IPS-20b (cell line): ENCODE measurements around the gene RXRA.

Experiments
- H3K27ac ChIP-seq: one replicate; pipeline ENCODE4 v1.5.1; 2013; ENCODE audit warnings: low read length
- H3K27me3 ChIP-seq: 2 replicates; pipeline ENCODE4 v1.6.1; 2013; ENCODE audit warnings: mild to moderate bottlenecking, low read length, inconsistent platforms; ENCODE audit not compliant: insufficient read depth
- H3K36me3 ChIP-seq: 2 replicates; pipeline ENCODE4 v1.6.1; 2013; ENCODE audit warnings: low read depth, mild to moderate bottlenecking, inconsistent platforms, low read length, moderate library complexity; ENCODE audit not compliant: insufficient read depth
- H3K4me1 ChIP-seq: 2 replicates; pipeline ENCODE4 v1.6.1; 2013; ENCODE audit warnings: mild to moderate bottlenecking, control low read depth, inconsistent platforms, low read length, moderate library complexity; ENCODE audit not compliant: insufficient read depth
- H3K4me3 ChIP-seq: 2 replicates; pipeline ENCODE4 v1.5.1; 2013; ENCODE audit warnings: mild to moderate bottlenecking, low read length, inconsistent platforms
- H3K9ac ChIP-seq: 2 replicates; pipeline ENCODE4 v1.6.1; 2013; ENCODE audit warnings: low read depth, mild to moderate bottlenecking, inconsistent platforms, low read length, moderate library complexity
- H3K9me3 ChIP-seq: 2 replicates; pipeline ENCODE4 v1.6.1; 2013; ENCODE audit warnings: mild to moderate bottlenecking, low read depth, low read length, inconsistent platforms; ENCODE audit not compliant: insufficient read depth

Gene RXRA

GRCh38 chr9:134329886-134330285, 3.6 kb downstream of the RXRA start:
- Histone ChIP-seq H3K27ac (no peak overlapping the region), H3K4me1 (peaks cover 6% of the 10 kb centered on the region), H3K9ac (no peak overlapping the region)

GRCh38 chr9:134330590-134330989, 4.3 kb downstream of the RXRA start:
- peaks cover 6% of the 10 kb centered on the region for H3K4me1 ChIP-seq
- H3K27me3 ChIP-seq, result peaks cover under 1% of the 10 kb centered on the region; the same call in 1 of the 2 replicates
- no peak overlapping the region for H3K27ac ChIP-seq
- no peaks in the 10 kb centered on the region for H3K9me3 ChIP-seq
- no peak overlapping the region for H3K9ac ChIP-seq
- no peaks in the 10 kb centered on the region for H3K36me3 ChIP-seq
- no peak overlapping the region for H3K4me3 ChIP-seq

More at GRCh38 chr9:134329886-134330285, 3.6 kb downstream of the RXRA start:
- H3K36me3 ChIP-seq, result no peaks in the 10 kb centered on the region
- no peaks in the 10 kb centered on the region for H3K9me3 ChIP-seq
- no peak overlapping the region for H3K4me3 ChIP-seq
- peaks cover 8% of the 10 kb centered on the region; the same call in 1 of the 2 replicates for H3K27me3 ChIP-seq

- no peaks in the 10 kb centered on the region for H3K36me3 ChIP-seq
- peaks cover 6% of the 10 kb centered on the region for H3K4me1 ChIP-seq
These were observed 5.2 kb downstream of the RXRA start for GRCh38 chr9:134331186-134332025.

GRCh38 chr9:134332266-134332665, 6.0 kb downstream of the RXRA start:
- H3K9me3 ChIP-seq, result no peaks in the 10 kb centered on the region
- H3K27me3 ChIP-seq, result no peaks in the 10 kb centered on the region; the same call in 1 of the 2 replicates
- H3K36me3 ChIP-seq, result no peaks in the 10 kb centered on the region
- no peak overlapping the region for H3K9ac ChIP-seq
- no peak overlapping the region for H3K4me3 ChIP-seq
- peaks cover 6% of the 10 kb centered on the region for H3K4me1 ChIP-seq
- H3K27ac ChIP-seq, result no peak overlapping the region

More at GRCh38 chr9:134331186-134332025, 5.2 kb downstream of the RXRA start:
- Histone ChIP-seq H3K27ac (no peak overlapping the region), H3K27me3 (no peaks in the 10 kb centered on the region; the same call in 1 of the 2 replicates), H3K9ac (no peak overlapping the region), H3K9me3 (no peaks in the 10 kb centered on the region), H3K4me3 (no peak overlapping the region)

- Histone ChIP-seq H3K4me3 (no peak overlapping the region), H3K27ac (no peak overlapping the region), H3K4me1 (peaks cover under 1% of the 10 kb centered on the region), H3K36me3 (no peaks in the 10 kb centered on the region), H3K9ac (no peak overlapping the region), H3K27me3 (no peaks in the 10 kb centered on the region), H3K9me3 (no peaks in the 10 kb centered on the region)
These were observed 6.6 kb downstream of the RXRA start for GRCh38 chr9:134332841-134333233.

- Histone ChIP-seq H3K27ac (no peak overlapping the region), H3K36me3 (no peaks in the 10 kb centered on the region), H3K9ac (no peak overlapping the region), H3K4me3 (no peak overlapping the region), H3K9me3 (no peaks in the 10 kb centered on the region), H3K4me1 (no peaks in the 10 kb centered on the region; the same call in none of the 2 replicates), H3K27me3 (no peaks in the 10 kb centered on the region)
These were observed 7.1 kb downstream of the RXRA start for GRCh38 chr9:134333234-134333873.

- Histone ChIP-seq H3K36me3 (no peaks in the 10 kb centered on the region), H3K9me3 (no peaks in the 10 kb centered on the region), H3K4me1 (no peaks in the 10 kb centered on the region; the same call in none of the 2 replicates), H3K27ac (no peak overlapping the region), H3K9ac (no peak overlapping the region), H3K4me3 (no peak overlapping the region), H3K27me3 (no peaks in the 10 kb centered on the region)
These were observed 7.8 kb downstream of the RXRA start for GRCh38 chr9:134333874-134334581.

GRCh38 chr9:134335061-134335460, 8.8 kb downstream of the RXRA start:
- H3K4me1 ChIP-seq, result no peaks in the 10 kb centered on the region; the same call in 1 of the 2 replicates

GRCh38 chr9:134335486-134336220, 9.4 kb downstream of the RXRA start:
- Histone ChIP-seq H3K4me1 (no peaks in the 10 kb centered on the region; the same call in 1 of the 2 replicates), H3K9me3 (no peaks in the 10 kb centered on the region), H3K36me3 (no peaks in the 10 kb centered on the region), H3K9ac (no peak overlapping the region), H3K27me3 (no peaks in the 10 kb centered on the region), H3K4me3 (no peak overlapping the region), H3K27ac (no peak overlapping the region)

More at GRCh38 chr9:134335061-134335460, 8.8 kb downstream of the RXRA start:
- no peak overlapping the region for H3K4me3 ChIP-seq
- H3K27ac ChIP-seq, result no peak overlapping the region
- H3K36me3 ChIP-seq, result no peaks in the 10 kb centered on the region
- H3K9me3 ChIP-seq, result no peaks in the 10 kb centered on the region
- no peaks in the 10 kb centered on the region for H3K27me3 ChIP-seq
- no peak overlapping the region; the same call in 1 of the 2 replicates for H3K9ac ChIP-seq

- H3K36me3 ChIP-seq, result no peaks in the 10 kb centered on the region
- H3K27ac ChIP-seq, result no peak overlapping the region
- H3K9me3 ChIP-seq, result no peaks in the 10 kb centered on the region
- H3K4me1 ChIP-seq, result no peaks in the 10 kb centered on the region
- no peak overlapping the region for H3K4me3 ChIP-seq
- no peaks in the 10 kb centered on the region for H3K27me3 ChIP-seq
- H3K9ac ChIP-seq, result no peak overlapping the region
These were observed 10.0 kb downstream of the RXRA start for GRCh38 chr9:134336228-134336627.

GRCh38 chr9:134336924-134337323, 10.7 kb downstream of the RXRA start:
- H3K9me3 ChIP-seq, result no peaks in the 10 kb centered on the region
- H3K27me3 ChIP-seq, result no peaks in the 10 kb centered on the region
- no peaks in the 10 kb centered on the region for H3K36me3 ChIP-seq
- no peak overlapping the region for H3K27ac ChIP-seq
- no peaks in the 10 kb centered on the region for H3K4me1 ChIP-seq
- H3K9ac ChIP-seq, result no peak overlapping the region
- H3K4me3 ChIP-seq, result no peak overlapping the region
